UCSD-AML1 (cell line): ENCODE data around the gene NXPH3.
A peak's percentile ranks its signal among the peaks of the same experiment; 100 is the strongest.
"Not testable (repeated sequence)": the region's sequence is repeated elsewhere in the genome, so short reads cannot be mapped to it uniquely, and the experiment has no call there.

Experiments used
- DNase-seq: peaks from one replicate; lab custom pipeline; 2025; ENCODE audit not compliant: unreplicated experiment; lab: John Stamatoyannopoulos, UW

The NXPH3 gene

GRCh38 chr17:49575679-49576087 is at the start of gene NXPH3:
Gene NXPH3, plus strand, starts transcription at chr17:49575871. Its CDS starts 349 bp downstream, at chr17:49576220.
- DNase-seq: peak; percentile 79

- DNase-seq: no peak
Measured at GRCh38 chr17:49527927-49528651, 47.6 kb upstream of the NXPH3 start.

DNA sequence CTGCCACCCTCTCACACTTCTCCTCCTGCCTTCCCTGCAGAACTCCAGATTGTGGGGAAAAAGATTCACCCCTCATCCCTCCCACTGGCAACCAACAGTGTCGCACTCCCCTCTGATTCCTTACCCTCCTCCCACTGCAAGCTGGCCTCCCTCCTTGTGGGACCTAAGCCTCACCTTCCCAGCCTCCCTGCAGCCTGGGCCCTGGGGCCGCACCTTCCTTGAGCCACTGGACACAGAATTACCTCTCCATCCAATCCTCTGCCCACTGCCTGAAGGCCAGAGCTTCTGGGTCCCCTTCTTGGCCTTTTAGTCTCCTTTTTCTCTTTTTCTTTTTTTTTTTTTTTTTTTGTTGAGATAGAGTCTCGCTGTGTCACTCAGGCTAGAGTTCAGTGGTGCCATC is 46.7 kb upstream of the NXPH3 start:
- DNase-seq: no peak

DNA sequence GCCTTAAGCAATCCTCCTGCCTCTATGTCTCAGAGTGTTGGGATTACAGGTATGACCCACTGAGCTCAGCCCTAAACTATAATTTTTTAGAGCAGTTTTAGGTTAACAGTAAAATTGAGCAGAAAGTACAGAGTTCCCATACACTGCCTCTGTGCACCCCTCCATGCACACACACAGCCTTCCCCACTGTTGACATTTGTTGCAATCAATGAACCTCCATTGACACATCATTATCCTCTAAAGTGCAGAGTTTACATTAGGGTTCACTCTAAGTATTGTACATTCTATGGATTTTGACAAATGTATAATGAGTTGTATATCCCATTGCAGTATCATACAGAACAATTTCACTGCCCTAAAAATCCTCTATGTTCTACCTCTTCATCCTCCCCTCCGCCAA is 45.6 kb upstream of the NXPH3 start:
- DNase-seq: no peak

DNA sequence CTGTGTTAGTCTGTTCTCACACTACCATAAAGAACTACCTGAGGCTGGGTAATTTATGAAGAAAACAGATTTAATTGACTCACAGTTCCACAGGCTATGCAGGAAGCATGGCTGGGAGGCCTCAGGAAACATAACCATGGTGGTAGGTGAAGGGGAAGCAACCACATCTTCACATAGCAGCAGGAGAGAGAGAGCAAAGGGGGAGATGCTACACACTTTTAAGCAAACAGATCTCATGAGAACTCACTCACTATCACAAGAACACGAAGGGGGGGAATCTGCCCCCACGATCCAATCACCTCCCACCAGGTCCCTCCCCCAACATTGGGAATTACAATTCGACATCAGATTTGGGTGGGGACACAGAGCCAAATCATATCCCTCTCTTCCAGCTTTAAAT is 31.8 kb upstream of the NXPH3 start:
- no peak for DNase-seq

GRCh38 chr17:49545007-49545660 is 30.5 kb upstream of the NXPH3 start:
- DNase-seq: no peak

GRCh38 chr17:49545806-49546545 is 29.7 kb upstream of the NXPH3 start:
- DNase-seq: no peak

- no peak for DNase-seq
Measured at GRCh38 chr17:49546546-49547535, 28.8 kb upstream of the NXPH3 start.

- no peak for DNase-seq
Measured at GRCh38 chr17:49547566-49547965, 28.1 kb upstream of the NXPH3 start.

DNA sequence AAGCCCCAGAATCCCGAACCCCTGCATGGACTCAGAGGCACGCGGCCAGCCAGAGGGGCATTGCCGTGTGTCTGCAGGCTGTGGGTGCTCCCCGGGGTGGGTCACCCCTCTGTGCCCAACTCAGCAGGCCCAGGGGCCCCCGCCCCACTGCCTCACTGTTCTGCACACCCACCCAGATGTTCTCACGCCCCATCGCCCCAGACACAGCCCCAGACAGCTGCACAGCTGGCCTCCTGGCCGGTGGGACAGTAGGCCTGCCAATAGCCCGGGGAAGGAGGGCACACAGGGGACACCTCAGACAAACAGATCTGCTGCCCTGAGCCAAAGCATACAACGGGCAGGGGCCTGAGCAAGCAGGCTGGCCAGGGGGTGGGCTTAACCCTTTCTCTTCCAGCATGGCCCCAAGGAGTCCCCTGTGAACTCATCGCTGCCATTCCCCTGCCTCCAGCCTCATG is 27.6 kb upstream of the NXPH3 start:
- DNase-seq: no peak

- DNase-seq: peak; percentile 47
Measured at GRCh38 chr17:49548506-49549310, 27.0 kb upstream of the NXPH3 start.

DNA sequence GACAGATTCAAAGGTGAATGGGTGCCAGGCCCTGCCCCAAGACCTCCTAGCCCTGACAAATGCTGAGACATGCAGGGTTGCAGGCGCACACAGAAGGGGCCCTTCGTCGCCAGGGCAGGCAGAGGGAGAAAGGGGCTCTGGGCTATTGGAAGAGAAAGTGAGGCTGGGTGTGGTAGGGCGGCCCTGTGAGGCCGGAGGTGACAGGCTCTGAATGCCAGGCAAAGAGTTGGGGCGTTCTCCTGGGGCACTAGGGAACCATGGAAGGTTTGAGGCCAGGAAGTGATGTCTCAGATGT is 26.4 kb upstream of the NXPH3 start:
- DNase-seq: no peak

DNA sequence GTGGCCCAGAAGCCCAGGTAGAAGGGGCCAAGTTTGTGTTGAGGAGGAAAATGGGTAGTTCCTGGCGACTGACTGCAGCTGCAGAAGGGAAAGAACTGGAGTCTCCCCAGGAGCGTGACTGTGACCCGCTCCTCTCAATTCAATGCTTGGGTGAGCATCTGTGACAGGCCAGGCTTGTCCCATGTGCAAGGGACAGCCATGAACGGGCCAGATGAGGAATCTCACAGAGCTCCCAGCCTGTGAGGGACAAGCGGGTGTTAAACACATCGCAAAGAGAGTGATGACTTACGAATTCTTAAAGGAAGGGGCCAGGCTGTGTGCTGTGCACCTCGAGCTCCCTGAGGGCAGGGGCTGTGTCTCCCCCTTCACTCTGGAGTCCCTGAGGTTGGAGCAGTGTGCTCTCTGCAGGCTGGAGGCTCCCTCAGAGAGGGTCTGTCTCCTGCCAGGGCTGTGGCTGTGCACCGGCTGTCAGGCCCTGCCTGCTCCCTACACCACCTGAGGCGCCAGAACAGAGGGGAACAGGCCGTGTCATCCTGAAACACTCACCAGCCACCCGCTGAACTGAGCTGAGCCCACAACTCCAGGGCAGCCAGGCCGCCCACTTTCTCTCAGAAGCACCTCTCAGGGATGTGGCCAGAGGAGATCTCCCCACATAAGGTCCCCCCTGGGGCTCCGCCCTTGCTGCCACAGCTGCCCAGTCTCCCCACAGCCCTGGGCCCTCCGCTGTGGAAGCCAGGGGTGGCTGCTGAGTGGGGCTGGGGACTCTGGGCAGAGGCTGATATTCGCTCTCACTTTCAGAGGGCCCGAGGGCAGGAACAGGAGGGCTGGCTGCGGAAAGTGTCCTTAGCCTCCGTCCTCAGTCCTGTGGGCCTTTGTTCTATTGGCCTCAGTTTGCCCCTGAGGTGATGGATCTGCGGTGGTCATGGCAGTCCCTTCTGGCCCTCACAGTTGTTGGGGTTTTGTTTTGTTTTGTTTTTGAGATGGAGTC is 25.7 kb upstream of the NXPH3 start:
- DNase-seq: no peak

GRCh38 chr17:49550764-49551163 is 24.9 kb upstream of the NXPH3 start:
- DNase-seq: not testable (repeated sequence)

- no peak for DNase-seq
Measured at GRCh38 chr17:49551221-49552069, 24.2 kb upstream of the NXPH3 start.

DNA sequence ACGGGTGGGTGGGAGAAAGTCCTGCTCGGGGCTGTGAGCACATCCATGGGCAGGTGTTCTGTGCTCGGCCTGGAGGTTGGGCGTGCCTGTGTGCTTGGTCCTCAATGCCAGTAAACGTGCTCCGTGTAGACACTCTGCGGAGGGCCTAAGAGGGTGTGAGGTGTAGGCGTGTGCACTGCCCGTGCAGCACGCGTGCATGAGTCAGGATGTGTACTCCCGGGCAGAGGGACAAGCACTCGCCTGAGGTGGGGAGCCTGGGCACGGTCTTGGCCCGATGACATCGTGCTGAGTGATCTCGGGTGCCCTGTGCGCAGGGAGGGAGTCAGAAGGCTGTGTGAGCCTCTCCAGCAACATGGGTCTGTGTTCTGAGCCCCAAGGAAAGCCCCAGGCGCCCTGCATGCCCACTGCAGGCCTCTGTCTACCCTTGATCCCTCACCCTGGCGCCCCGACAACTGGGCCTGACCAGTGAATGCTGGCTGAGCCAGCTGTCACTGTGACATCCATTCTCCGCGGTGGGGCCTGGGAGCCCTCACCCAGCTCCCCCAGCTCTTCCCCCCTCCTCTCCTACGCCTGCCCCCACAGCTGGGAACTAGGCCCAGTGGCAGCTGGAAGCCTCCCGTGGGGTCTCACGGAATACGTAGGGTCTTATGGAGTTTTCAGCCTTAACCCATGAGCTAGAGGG is 23.5 kb upstream of the NXPH3 start:
- DNase-seq: no peak

- DNase-seq: no peak
Measured at GRCh38 chr17:49553676-49554335, 21.9 kb upstream of the NXPH3 start.
